Mesendoderm (in vitro differentiated cells): ENCODE measurements around the gene PSMA8.

Experiments
- DNase-seq: peaks from one replicate; pipeline ENCODE4 v3.0.0; 2013
- H2AK5ac ChIP-seq: 2 replicates; pipeline ENCODE4 v1.6.1; 2013; ENCODE audit warnings: low read length, inconsistent platforms
- H2BK120ac ChIP-seq: 2 replicates; pipeline ENCODE4 v1.6.1; 2013; ENCODE audit warnings: low read depth, mild to moderate bottlenecking, low read length, moderate library complexity, mixed read lengths
- H2BK15ac ChIP-seq: replicated peaks from 2 replicates; pipeline ENCODE4 v1.6.1; 2013; ENCODE audit warnings: low read depth, mild to moderate bottlenecking, moderate library complexity
- H2BK5ac ChIP-seq: 2 replicates; pipeline ENCODE4 v1.6.1; 2013; ENCODE audit warnings: low read length, inconsistent platforms
- H3K18ac ChIP-seq: 2 replicates; pipeline ENCODE4 v1.6.1; 2013; ENCODE audit warnings: mild to moderate bottlenecking, low read length, mixed read lengths
- H3K23ac ChIP-seq: one replicate; pipeline ENCODE4 v1.6.1; 2013; ENCODE audit warnings: low read length
- H3K27ac ChIP-seq: 2 replicates; pipeline ENCODE4 v1.5.1; 2013; ENCODE audit warnings: low read depth, mild to moderate bottlenecking, inconsistent platforms, low read length, moderate library complexity
- H3K27me3 ChIP-seq: 2 replicates; pipeline ENCODE4 v1.6.1; 2013; ENCODE audit warnings: low read length, control low read depth, mild to moderate bottlenecking, inconsistent platforms; ENCODE audit not compliant: insufficient read depth, poor library complexity
- H3K36me3 ChIP-seq: 2 replicates; pipeline ENCODE4 v1.6.1; 2013; ENCODE audit warnings: low read length, inconsistent platforms; ENCODE audit not compliant: control insufficient read depth, insufficient read depth
- H3K4ac ChIP-seq: one replicate; pipeline ENCODE4 v1.6.1; 2013; ENCODE audit warnings: low read depth, mild to moderate bottlenecking, low read length, moderate library complexity
- H3K4me1 ChIP-seq: 2 replicates; pipeline ENCODE4 v1.6.1; 2013; ENCODE audit warnings: low read depth, low read length, inconsistent platforms; ENCODE audit not compliant: control insufficient read depth
- H3K4me2 ChIP-seq: 2 replicates; pipeline ENCODE4 v1.6.1; 2013; ENCODE audit warnings: low read length
- H3K4me3 ChIP-seq: 2 replicates; pipeline ENCODE4 v1.5.1; 2013; ENCODE audit warnings: mild to moderate bottlenecking, low read length
- H3K56ac ChIP-seq: one replicate; pipeline ENCODE4 v1.6.1; 2013; ENCODE audit warnings: low read length
- H3K79me1 ChIP-seq: 2 replicates; pipeline ENCODE4 v1.6.1; 2013; ENCODE audit warnings: low read length, inconsistent platforms
- H3K79me2 ChIP-seq: 2 replicates; pipeline ENCODE4 v1.6.1; 2013; ENCODE audit warnings: mild to moderate bottlenecking, low read length; ENCODE audit not compliant: control insufficient read depth, insufficient read depth
- H3K9ac ChIP-seq: 2 replicates; pipeline ENCODE4 v1.6.1; 2013; ENCODE audit warnings: low read length, inconsistent platforms
- H4K5ac ChIP-seq: one replicate; pipeline ENCODE4 v1.6.1; 2013; ENCODE audit warnings: low read length
- H4K8ac ChIP-seq: one replicate; pipeline ENCODE4 v1.6.1; 2013; ENCODE audit warnings: low read depth, mild to moderate bottlenecking, control low read depth, low read length, moderate library complexity
- WGBS: extraction: QIAGEN DNeasy Blood & Tissue Kit; methylation state at CpG from one replicate; pipeline ENCODE4 v1.1.7; 2013; ENCODE audit warnings: low lambda C conversion rate, missing lambda C conversion rate; ENCODE audit not compliant: insufficient coverage; ENCODE audit errors: extremely low coverage; 5-methylcytosine and 5-hydroxymethylcytosine counted together

Gene PSMA8

GRCh38 chr18:26226229-26227050 is 92.8 kb downstream of the PSMA8 start, which contains the start of gene TAF4B:
TAF4B (plus strand) TSS chr18:26226445; CDS start chr18:26226934, 489 bp downstream.
- peaks cover 10% of the 10 kb centered on the region for H3K79me2 ChIP-seq
- no peaks in the 10 kb centered on the region for H3K27me3 ChIP-seq
- peak; percentile 97 for DNase-seq
- H3K27ac ChIP-seq, result peak within 1 kb of the TSS; percentile 11
- H2AK5ac ChIP-seq, result no peak within 1 kb of the TSS
- H2BK120ac ChIP-seq, result no peak within 1 kb of the TSS
- peak within 1 kb of the TSS; percentile 64 for H2BK5ac ChIP-seq
- peaks cover 1% of the 10 kb centered on the region for H3K79me1 ChIP-seq
- peak within 1 kb of the TSS; percentile 84 for H3K9ac ChIP-seq
- H4K5ac ChIP-seq, result no peak within 1 kb of the TSS
- no peaks in the 10 kb centered on the region for H3K36me3 ChIP-seq
- peak within 1 kb of the TSS; percentile 67 for H3K23ac ChIP-seq
- peak within 1 kb of the TSS; percentile 21 for H3K4ac ChIP-seq
- H4K8ac ChIP-seq, result no peak within 1 kb of the TSS
- H2BK15ac ChIP-seq, result no peak within 1 kb of the TSS
- peak within 1 kb of the TSS; percentile 11 for H3K18ac ChIP-seq
- no peaks in the 10 kb centered on the region for H3K4me1 ChIP-seq
- no CpG with 5 or more reads among the region's 101 CpGs for WGBS
- peak within 1 kb of the TSS; percentile 94 for H3K56ac ChIP-seq
- H3K4me3 ChIP-seq, result peak within 1 kb of the TSS; percentile 70
- H3K4me2 ChIP-seq, result peak within 1 kb of the TSS; percentile 25

GRCh38 chr18:26227051-26227670 is 93.5 kb downstream of the PSMA8 start:
- Histone ChIP-seq H4K5ac (no peak overlapping the region), H3K23ac (peak overlapping the region; percentile 67), H3K4me3 (peak overlapping the region; percentile 70), H3K27ac (peak overlapping the region; percentile 11), H2BK120ac (no peak overlapping the region), H3K4me2 (peak overlapping the region; percentile 25), H3K18ac (peak overlapping the region; percentile 11), H3K4ac (peak overlapping the region; percentile 21), H2AK5ac (no peak overlapping the region), H3K27me3 (no peaks in the 10 kb centered on the region), H3K79me2 (peaks cover 11% of the 10 kb centered on the region), H2BK15ac (no peak overlapping the region), H4K8ac (no peak overlapping the region), H3K56ac (peak overlapping the region; percentile 94), H2BK5ac (peak overlapping the region; percentile 64), H3K9ac (peak overlapping the region; percentile 84), H3K36me3 (no peaks in the 10 kb centered on the region), H3K4me1 (no peaks in the 10 kb centered on the region), H3K79me1 (peaks cover 1% of the 10 kb centered on the region)
- DNase-seq, result peak; percentile 72
- no CpG with 5 or more reads among the region's 28 CpGs for WGBS

GRCh38 chr18:26228562-26229260 is 95.0 kb downstream of the PSMA8 start:
- Histone ChIP-seq H3K36me3 (no peaks in the 10 kb centered on the region), H2BK5ac (no peak overlapping the region), H3K4me2 (no peak overlapping the region), H3K4me3 (no peak overlapping the region), H3K9ac (no peak overlapping the region), H3K56ac (no peak overlapping the region), H4K8ac (no peak overlapping the region), H3K18ac (no peak overlapping the region), H3K79me2 (peaks cover 11% of the 10 kb centered on the region), H3K27me3 (no peaks in the 10 kb centered on the region), H3K4ac (no peak overlapping the region), H2BK120ac (no peak overlapping the region), H3K27ac (no peak overlapping the region), H3K4me1 (peaks cover 8% of the 10 kb centered on the region), H3K23ac (no peak overlapping the region), H2BK15ac (no peak overlapping the region), H4K5ac (no peak overlapping the region), H3K79me1 (peaks cover 1% of the 10 kb centered on the region), H2AK5ac (no peak overlapping the region)
- DNase-seq, result no peak
- WGBS, result no CpG with 5 or more reads among the region's 6 CpGs

- H3K4ac ChIP-seq, result no peak overlapping the region
- no peak overlapping the region for H2BK5ac ChIP-seq
- no peak overlapping the region for H2BK15ac ChIP-seq
- no peak for DNase-seq
- H4K8ac ChIP-seq, result no peak overlapping the region
- no peaks in the 10 kb centered on the region for H3K27me3 ChIP-seq
- H3K23ac ChIP-seq, result no peak overlapping the region
- no peaks in the 10 kb centered on the region for H3K36me3 ChIP-seq
- H3K18ac ChIP-seq, result no peak overlapping the region
- peaks cover 10% of the 10 kb centered on the region for H3K4me1 ChIP-seq
- H3K4me2 ChIP-seq, result no peak overlapping the region
- no peak overlapping the region for H3K9ac ChIP-seq
- no peak overlapping the region for H2BK120ac ChIP-seq
- peaks cover 4% of the 10 kb centered on the region for H3K79me1 ChIP-seq
- no peak overlapping the region for H2AK5ac ChIP-seq
- no peak overlapping the region for H3K27ac ChIP-seq
- H3K4me3 ChIP-seq, result no peak overlapping the region
- peaks cover 23% of the 10 kb centered on the region for H3K79me2 ChIP-seq
- no peak overlapping the region for H3K56ac ChIP-seq
- WGBS, result no CpG with 5 or more reads among the region's 8 CpGs
- no peak overlapping the region for H4K5ac ChIP-seq
Measured at GRCh38 chr18:26230497-26230896, 96.8 kb downstream of the PSMA8 start.

GRCh38 chr18:26233208-26233607 is 99.5 kb downstream of the PSMA8 start:
- Histone ChIP-seq H3K27ac (no peak overlapping the region), H3K36me3 (no peaks in the 10 kb centered on the region), H3K4me2 (no peak overlapping the region), H4K5ac (no peak overlapping the region), H3K27me3 (no peaks in the 10 kb centered on the region), H3K23ac (no peak overlapping the region), H3K9ac (no peak overlapping the region), H3K4me1 (peaks cover 17% of the 10 kb centered on the region), H3K18ac (no peak overlapping the region), H3K79me2 (peaks cover 24% of the 10 kb centered on the region), H4K8ac (no peak overlapping the region), H3K79me1 (peaks cover 4% of the 10 kb centered on the region), H3K4ac (no peak overlapping the region), H2BK5ac (no peak overlapping the region), H2BK120ac (no peak overlapping the region), H3K56ac (no peak overlapping the region), H3K4me3 (no peak overlapping the region), H2AK5ac (no peak overlapping the region), H2BK15ac (no peak overlapping the region)
- WGBS, result no CpG with 5 or more reads among the region's 5 CpGs
- peak; percentile 57 for DNase-seq
